Measurements from ENCODE around the gene SYF2. TPM values are rescaled to one million over a fixed set of nuclear protein-coding genes. Genes with fewer than 3 reads are reported as not detected.

SYF2 gene
- polyA plus RNA-seq, 1 of the 3 experiments (the other 2 are of a cell fraction): 31.1 TPM

- ChIA-PET POLR2A (no interaction called here), CTCF (interaction anchor here (0.6 to 5.5 kb wide), 4 partner anchors 10 to 347 kb away, joined by 3 to 28 read pairs (median 4); no protein-coding TSS in a partner anchor)
- H3K79me2 ChIP-seq (ENCODE audit: insufficient read depth): no peaks in the 10 kb centered on the region
- 75% methylated on average over 9 of the region's 17 CpGs for WGBS (ENCODE audit: low lambda C conversion rate)
- H3K4me1 ChIP-seq (ENCODE audit: control insufficient read depth in 1 of 2, insufficient read depth in 2 of 2, low read depth in 1 of 2, low read length in 1 of 2): no peaks in the 10 kb centered on the region; a peak in 1 of 4 replicates
- DNase-seq: no peak
- no peak overlapping the region for H3K9ac ChIP-seq
- H3K36me3 ChIP-seq (replicated peaks in 1 of 2; ENCODE audit: control insufficient read depth in 1 of 2, insufficient read depth in 2 of 2, low read length in 1 of 2): no peaks in the 10 kb centered on the region
- H3K4me3 ChIP-seq (ENCODE audit: low read depth in 2 of 2, low read length in 1 of 2): no peak overlapping the region
- H4K20me1 ChIP-seq (ENCODE audit: insufficient read depth): no peaks in the 10 kb centered on the region
- H3K9me3 ChIP-seq: no peaks in the 10 kb centered on the region
- no peak overlapping the region for H2AFZ ChIP-seq (ENCODE audit: low read depth)
- no peaks in the 10 kb centered on the region for H3K9me2 ChIP-seq
- H3K27me3 ChIP-seq (ENCODE audit: insufficient read depth): peaks cover 15% of the 10 kb centered on the region; the same call in 1 of the 2 replicates
- no peak overlapping the region for H3K27ac ChIP-seq (ENCODE audit: low read depth in 2 of 2, low read length in 1 of 2)
- H3F3A ChIP-seq (replicated peaks; ENCODE audit: insufficient read depth): no peaks in the 10 kb centered on the region
- H3K4me2 ChIP-seq: no peak overlapping the region
- TF ChIP-seq YY1 (IDR thresholded peaks at IDR 0.05; ENCODE audit: low read depth): no peak
- TF ChIP-seq REST (IDR thresholded peaks at IDR 0.05; ENCODE audit: low read depth, low read length): no peak
- no peak for TF ChIP-seq EZH2phosphoT487 (IDR thresholded peaks at IDR 0.05; ENCODE audit: borderline replicate concordance, low read depth)
- TF ChIP-seq JUND (IDR thresholded peaks at IDR 0.05): no peak
- TF ChIP-seq SMC3 (IDR thresholded peaks at IDR 0.05; ENCODE audit: low read depth, low read length): no peak
- no peak for TF ChIP-seq RAD21 (IDR thresholded peaks at IDR 0.05; ENCODE audit: low read length)
- TF ChIP-seq TAF1 (IDR thresholded peaks at IDR 0.05; ENCODE audit: borderline replicate concordance, low read depth, low read length): no peak
- no peak for TF ChIP-seq FOXJ3 (CRISPR knock-in tag; IDR thresholded peaks at IDR 0.05)
- TF ChIP-seq TCF12 (IDR thresholded peaks at IDR 0.05): no peak
- no peak for TF ChIP-seq CHD2 (IDR thresholded peaks at IDR 0.05; ENCODE audit: low read length, partially characterized antibody)
- TF ChIP-seq RXRA (IDR thresholded peaks at IDR 0.05; ENCODE audit: borderline replicate concordance, low read depth): no peak
- TF ChIP-seq ZBTB33 (IDR thresholded peaks at IDR 0.05; ENCODE audit: borderline replicate concordance, low read depth): no peak
- no peak for TF ChIP-seq ELF1 (IDR thresholded peaks at IDR 0.05)
These were observed 37.7 kb downstream of the SYF2 start for GRCh38 chr1:25194572-25195020.
